Neural progenitor cell (in vitro differentiated cells): ENCODE measurements around the gene C6orf163.

Source experiments
- CTCF ChIP-seq: fragments of 200-600 bp; sonication (generic); IDR thresholded peaks from 2 replicates; pipeline ENCODE4 v1.5.1; 2017; ENCODE audit warnings: antibody characterized with exemption, mild to moderate bottlenecking
- EZH2 ChIP-seq: fragments of 200-600 bp; sonication (generic); IDR thresholded peaks from 2 replicates; pipeline ENCODE4 v1.6.1; 2017; ENCODE audit warnings: antibody characterized with exemption, mild to moderate bottlenecking, moderate library complexity
- EZH2phosphoT487 ChIP-seq: fragments of 200-600 bp; sonication (generic); IDR thresholded peaks from 2 replicates; pipeline ENCODE4 v1.6.1; 2017; ENCODE audit warnings: antibody characterized with exemption

- TF ChIP-seq CTCF (no peak), EZH2 (no peak), EZH2phosphoT487 (no peak)
Measured at GRCh38 chr6:87342829-87343228, 1.8 kb upstream of the C6orf163 start.
